Trophoblast cell (in vitro differentiated cells and primary cell): Measurements from ENCODE around the gene ATAD3A.

Experiments used
- DNase-seq, 2 donors: peaks; one replicate each; pipeline ENCODE4 v3.0.0-alpha.2; 2016
- H2AFZ ChIP-seq: 2 replicates; pipeline ENCODE4 v1.6.1; 2013; ENCODE audit warnings: low read length, moderate library complexity, mild to moderate bottlenecking; ENCODE audit not compliant: insufficient read depth, poor library complexity
- H2AK5ac ChIP-seq: 2 replicates; pipeline ENCODE4 v1.6.1; 2013; ENCODE audit warnings: mild to moderate bottlenecking, low read length
- H2BK120ac ChIP-seq: 2 replicates; pipeline ENCODE4 v1.6.1; 2013; ENCODE audit warnings: low read length, mild to moderate bottlenecking, moderate library complexity; ENCODE audit not compliant: insufficient read depth, poor library complexity
- H2BK12ac ChIP-seq: 2 replicates; pipeline ENCODE4 v1.6.1; 2013; ENCODE audit warnings: mild to moderate bottlenecking, low read length, moderate library complexity
- H2BK5ac ChIP-seq: 2 replicates; pipeline ENCODE4 v1.6.1; 2013; ENCODE audit warnings: low read length, low read depth, moderate library complexity, mild to moderate bottlenecking; ENCODE audit not compliant: poor library complexity
- H3K14ac ChIP-seq: 2 replicates; pipeline ENCODE4 v1.6.1; 2013; ENCODE audit warnings: mild to moderate bottlenecking, low read length
- H3K18ac ChIP-seq: 2 replicates; pipeline ENCODE4 v1.6.1; 2013; ENCODE audit warnings: mild to moderate bottlenecking, low read length
- H3K23ac ChIP-seq: 2 replicates; pipeline ENCODE4 v1.6.1; 2013; ENCODE audit warnings: low read length
- H3K27ac ChIP-seq: 2 replicates; pipeline ENCODE4 v1.5.1; 2013; ENCODE audit warnings: low read depth, mild to moderate bottlenecking, inconsistent platforms, low read length, moderate library complexity
- H3K27me3 ChIP-seq: 2 replicates; pipeline ENCODE4 v1.6.1; 2013; ENCODE audit warnings: inconsistent platforms, mild to moderate bottlenecking, low read length, moderate library complexity; ENCODE audit not compliant: insufficient read depth
- H3K36me3 ChIP-seq, 2 experiments: 1 replicate in 1 of 2; 2 replicates in 1 of 2; pipeline ENCODE4 v1.6.1; 2013; ENCODE audit warnings: low read length in 2 of 2, mild to moderate bottlenecking in 2 of 2, moderate library complexity in 1 of 2; ENCODE audit not compliant: insufficient read depth in 2 of 2, control insufficient read depth in 1 of 2
- H3K4ac ChIP-seq: 2 replicates; pipeline ENCODE4 v1.6.1; 2013; ENCODE audit warnings: low read depth, mild to moderate bottlenecking, low read length, moderate library complexity
- H3K4me1 ChIP-seq, 2 experiments: 1 replicate in 1 of 2; 2 replicates in 1 of 2; pipeline ENCODE4 v1.6.1; 2013; ENCODE audit warnings: low read length in 2 of 2, mild to moderate bottlenecking in 2 of 2, moderate library complexity in 1 of 2; ENCODE audit not compliant: insufficient read depth in 2 of 2, control insufficient read depth in 1 of 2
- H3K4me2 ChIP-seq: 2 replicates; pipeline ENCODE4 v1.6.1; 2013; ENCODE audit warnings: inconsistent platforms, mild to moderate bottlenecking, low read length, moderate library complexity
- H3K4me3 ChIP-seq: 2 replicates; pipeline ENCODE4 v1.5.1; 2013; ENCODE audit warnings: mild to moderate bottlenecking, low read depth, low read length, inconsistent platforms
- H3K79me1 ChIP-seq: one replicate; pipeline ENCODE4 v1.6.1; 2013; ENCODE audit warnings: low read length
- H3K79me2 ChIP-seq: 2 replicates; pipeline ENCODE4 v1.6.1; 2013; ENCODE audit warnings: low read length, mild to moderate bottlenecking; ENCODE audit not compliant: control insufficient read depth, insufficient read depth, poor library complexity
- H3K9ac ChIP-seq: 2 replicates; pipeline ENCODE4 v1.6.1; 2013; ENCODE audit warnings: mild to moderate bottlenecking, low read length
- H3K9me3 ChIP-seq: 2 replicates; pipeline ENCODE4 v1.6.1; 2013; ENCODE audit warnings: low read depth, mild to moderate bottlenecking, control low read depth, inconsistent platforms, low read length; ENCODE audit not compliant: insufficient read depth
- H4K12ac ChIP-seq: 2 replicates; pipeline ENCODE4 v1.6.1; 2013; ENCODE audit warnings: low read depth, mild to moderate bottlenecking, low read length, moderate library complexity
- H4K8ac ChIP-seq: 2 replicates; pipeline ENCODE4 v1.6.1; 2013; ENCODE audit warnings: low read depth, mild to moderate bottlenecking, low read length, moderate library complexity
- H4K91ac ChIP-seq: one replicate; pipeline ENCODE4 v1.6.1; 2013; ENCODE audit warnings: low read depth, mild to moderate bottlenecking, low read length, moderate library complexity
- WGBS: extraction: QIAGEN DNeasy Blood & Tissue Kit; methylation state at CpG from one replicate; pipeline ENCODE4 v1.1.7; 2013; ENCODE audit warnings: missing lambda C conversion rate; ENCODE audit not compliant: insufficient read length, insufficient coverage; ENCODE audit errors: extremely low coverage; 5-methylcytosine and 5-hydroxymethylcytosine counted together

Gene ATAD3A

DNA sequence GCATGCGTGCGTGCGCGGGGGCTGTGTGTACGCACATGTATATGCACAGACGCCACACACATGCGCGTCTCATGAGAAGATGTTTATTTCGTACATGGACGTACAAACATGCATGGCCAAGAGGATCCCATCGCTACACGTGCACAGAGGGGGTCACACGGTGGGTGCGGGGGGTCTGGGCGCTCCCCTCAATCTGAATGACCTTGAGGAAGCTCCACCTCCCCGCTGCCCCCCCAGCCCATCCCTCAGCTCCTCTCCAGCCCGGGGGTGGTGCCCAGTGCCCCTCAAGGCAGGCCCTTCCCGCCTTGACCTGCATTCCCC, 27.0 kb downstream of the ATAD3A start:
- H3K9me3 ChIP-seq: no peaks in the 10 kb centered on the region
- peaks cover 7 to 13% of the 10 kb centered on the region in 2 experiments for H3K4me1 ChIP-seq
- no peak overlapping the region for H4K8ac ChIP-seq
- peak overlapping the region; percentile 63 for H3K4me3 ChIP-seq
- H3K79me1 ChIP-seq: no peaks in the 10 kb centered on the region
- H3K14ac ChIP-seq: no peak overlapping the region
- no peak overlapping the region for H2AFZ ChIP-seq
- no peak overlapping the region for H3K27ac ChIP-seq
- H2BK12ac ChIP-seq: no peak overlapping the region
- no CpG with 5 or more reads among the region's 18 CpGs for WGBS
- DNase-seq: no peak
- H3K27me3 ChIP-seq: no peaks in the 10 kb centered on the region
- no peak overlapping the region for H2AK5ac ChIP-seq
- no peaks in the 10 kb centered on the region for H3K79me2 ChIP-seq
- H4K12ac ChIP-seq: no peak overlapping the region
- H3K4me2 ChIP-seq: peak overlapping the region; percentile 71
- H3K9ac ChIP-seq: no peak overlapping the region
- no peak overlapping the region for H3K18ac ChIP-seq
- H3K23ac ChIP-seq: no peak overlapping the region
- no peak overlapping the region for H3K4ac ChIP-seq
- peaks cover 43 to 46% of the 10 kb centered on the region in 2 experiments for H3K36me3 ChIP-seq
- no peak overlapping the region for H2BK5ac ChIP-seq
- no peak overlapping the region for H2BK120ac ChIP-seq
- H4K91ac ChIP-seq: no peak overlapping the region

DNA sequence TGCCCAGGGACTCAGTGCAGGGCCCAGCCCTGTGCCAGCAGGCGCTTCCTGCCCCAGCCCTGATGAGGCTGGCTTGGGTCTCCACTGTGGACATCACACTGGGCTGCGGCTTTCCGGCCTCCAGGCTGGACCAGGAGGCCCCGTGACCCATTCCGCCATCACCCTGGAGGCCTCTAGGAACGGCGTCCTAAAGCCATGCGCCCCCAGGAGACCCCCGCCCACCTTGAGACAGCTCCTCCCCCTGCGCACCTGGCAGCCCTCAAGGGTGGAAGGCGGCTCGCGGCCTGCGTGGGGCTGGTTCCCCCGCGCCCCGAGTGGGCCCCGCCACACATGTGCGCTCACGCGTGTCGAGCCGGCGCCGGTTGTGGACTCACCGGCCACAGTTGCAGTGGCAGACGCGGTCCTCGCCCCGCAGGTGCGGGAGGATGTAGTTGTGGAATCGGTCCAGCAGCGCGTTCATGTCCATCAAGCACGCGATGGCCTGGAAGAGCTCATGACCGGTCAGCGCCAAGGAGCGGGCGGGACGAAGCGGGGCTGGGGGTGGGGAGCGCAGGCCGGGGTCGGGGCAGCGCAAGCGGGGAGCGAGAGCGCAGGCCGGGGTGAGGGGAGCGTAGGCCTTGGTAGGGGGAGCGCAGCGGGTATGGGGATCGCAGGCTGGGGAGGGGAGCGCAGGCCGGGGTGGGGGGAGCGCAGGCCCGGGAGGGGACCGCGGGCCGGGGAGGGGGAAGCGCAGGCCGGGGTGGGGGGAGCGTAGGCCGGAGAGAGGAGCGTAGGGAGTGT, 27.5 kb downstream of the ATAD3A start:
- H3K4ac ChIP-seq: no peak overlapping the region
- no peaks in the 10 kb centered on the region for H3K9me3 ChIP-seq
- WGBS: no CpG with 5 or more reads among the region's 66 CpGs
- H4K91ac ChIP-seq: no peak overlapping the region
- H3K27me3 ChIP-seq: no peaks in the 10 kb centered on the region
- peak overlapping the region; percentile 71 for H3K4me2 ChIP-seq
- DNase-seq: no peak
- H3K18ac ChIP-seq: no peak overlapping the region
- H4K8ac ChIP-seq: no peak overlapping the region
- no peak overlapping the region for H2BK120ac ChIP-seq
- H3K4me3 ChIP-seq: peak overlapping the region; percentile 63
- H3K36me3 ChIP-seq: peaks cover 43 to 47% of the 10 kb centered on the region in 2 experiments
- no peak overlapping the region for H2AFZ ChIP-seq
- H3K14ac ChIP-seq: no peak overlapping the region
- no peak overlapping the region for H2AK5ac ChIP-seq
- no peak overlapping the region for H2BK5ac ChIP-seq
- no peak overlapping the region for H2BK12ac ChIP-seq
- no peak overlapping the region for H3K9ac ChIP-seq
- no peaks in the 10 kb centered on the region for H3K79me1 ChIP-seq
- H4K12ac ChIP-seq: peak overlapping the region; percentile 77
- no peak overlapping the region for H3K27ac ChIP-seq
- no peaks in the 10 kb centered on the region for H3K79me2 ChIP-seq
- H3K4me1 ChIP-seq: peaks cover 7 to 13% of the 10 kb centered on the region in 2 experiments
- H3K23ac ChIP-seq: no peak overlapping the region

DNA sequence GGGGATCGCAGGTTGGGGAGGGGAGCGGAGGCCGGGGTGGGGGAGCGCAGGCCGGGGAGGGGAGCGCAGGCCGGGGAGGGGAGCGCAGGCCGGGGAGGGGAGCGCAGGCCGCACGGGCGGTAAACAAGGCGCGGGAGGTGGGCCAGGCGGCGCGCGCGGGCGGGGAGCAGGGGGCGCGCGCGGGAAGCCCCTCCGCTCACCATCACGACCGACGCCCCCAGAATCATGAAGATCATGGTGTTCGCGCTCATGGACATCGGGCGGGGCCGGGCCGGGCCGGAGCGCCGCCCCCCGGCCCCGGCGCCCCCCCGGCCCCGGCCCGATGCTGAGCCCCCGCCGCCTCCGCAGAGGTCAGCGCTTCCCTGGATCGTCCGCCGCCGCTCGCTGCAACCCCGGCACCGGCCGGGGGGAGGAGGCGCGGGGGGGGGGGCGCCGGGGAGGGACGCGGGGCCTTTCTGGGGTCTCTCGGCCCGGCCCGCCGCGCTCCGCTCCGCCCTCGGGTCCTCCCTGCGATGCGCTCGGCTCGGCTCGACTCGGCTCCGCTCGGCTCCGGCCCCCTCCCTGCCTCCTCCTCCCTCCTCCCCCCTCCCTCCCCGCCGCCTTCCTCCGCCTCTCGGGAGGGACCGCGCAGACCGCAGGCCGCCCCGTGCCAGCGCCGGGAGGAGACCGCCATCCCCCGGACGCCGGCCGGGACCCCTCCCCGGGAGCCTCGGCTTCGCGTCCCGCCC, 28.3 kb downstream of the ATAD3A start, which contains the start of gene TMEM240:
TMEM240 (minus strand) TSS at position 535 of the 728 bp plus-strand sequence; CDS start at position 257, 278 bp downstream.
- H3K14ac ChIP-seq: peak within 1 kb of the TSS; percentile 41
- H2AFZ ChIP-seq: peak within 1 kb of the TSS; percentile 46
- H3K4me1 ChIP-seq: peaks cover 7 to 13% of the 10 kb centered on the region in 2 experiments
- no peak within 1 kb of the TSS for H2BK12ac ChIP-seq
- no peaks in the 10 kb centered on the region for H3K79me2 ChIP-seq
- no peak within 1 kb of the TSS for H3K4ac ChIP-seq
- H4K8ac ChIP-seq: peak within 1 kb of the TSS; percentile 59
- H4K91ac ChIP-seq: peak within 1 kb of the TSS; percentile 29
- H3K9me3 ChIP-seq: no peaks in the 10 kb centered on the region
- H2BK5ac ChIP-seq: no peak within 1 kb of the TSS
- H4K12ac ChIP-seq: peak within 1 kb of the TSS; percentile 92
- no peak for DNase-seq
- H3K79me1 ChIP-seq: no peaks in the 10 kb centered on the region
- H2AK5ac ChIP-seq: peak within 1 kb of the TSS; percentile 61
- no CpG with 5 or more reads among the region's 100 CpGs for WGBS
- H3K4me3 ChIP-seq: peak within 1 kb of the TSS; percentile 63
- peaks cover 44 to 50% of the 10 kb centered on the region in 2 experiments for H3K36me3 ChIP-seq
- no peak within 1 kb of the TSS for H3K27ac ChIP-seq
- H2BK120ac ChIP-seq: no peak within 1 kb of the TSS
- H3K18ac ChIP-seq: peak within 1 kb of the TSS; percentile 53
- H3K9ac ChIP-seq: no peak within 1 kb of the TSS
- H3K4me2 ChIP-seq: peak within 1 kb of the TSS; percentile 71
- H3K27me3 ChIP-seq: no peaks in the 10 kb centered on the region
- H3K23ac ChIP-seq: no peak within 1 kb of the TSS

DNA sequence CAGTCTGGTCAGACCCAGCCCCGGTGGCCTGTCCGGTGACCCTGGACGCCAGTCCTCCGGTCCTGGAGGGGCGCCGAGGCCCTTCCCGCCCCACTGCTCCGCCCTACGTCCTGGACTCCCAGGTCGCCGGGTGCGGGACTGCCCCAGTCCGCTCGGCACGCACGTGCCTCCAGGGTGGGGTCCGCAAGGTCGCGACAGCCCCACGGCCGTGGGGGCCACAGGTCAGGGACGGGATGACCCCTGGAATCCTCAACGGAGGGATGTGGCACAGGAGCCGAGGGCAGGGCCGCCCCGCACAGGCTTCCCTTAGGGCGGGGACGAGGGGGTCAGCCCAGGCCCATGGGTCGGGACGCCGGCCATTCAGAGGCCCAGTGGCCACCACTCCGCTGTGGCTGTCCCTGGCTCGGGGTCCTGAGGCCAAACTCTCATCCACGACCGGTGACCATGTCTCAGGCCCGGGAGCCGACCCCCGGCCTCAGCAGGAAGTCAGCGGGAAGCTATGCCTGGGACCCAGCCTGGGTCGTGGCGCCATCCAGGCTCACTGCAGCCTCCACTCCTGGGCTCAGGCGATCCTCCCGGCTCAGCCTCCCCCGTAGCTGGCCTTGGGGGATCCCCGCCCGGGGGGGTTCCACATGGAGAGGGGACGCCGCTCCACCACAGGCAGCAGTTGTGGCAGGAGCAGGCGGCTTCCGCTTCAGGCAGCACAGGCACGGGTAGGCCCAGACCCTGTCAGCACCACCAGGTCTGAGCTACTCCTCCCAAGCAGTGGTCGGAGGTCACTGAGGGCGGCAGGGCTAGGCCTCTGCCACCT, 29.1 kb downstream of the ATAD3A start:
- H3K79me2 ChIP-seq: no peaks in the 10 kb centered on the region
- peak overlapping the region; percentile 46 for H2AFZ ChIP-seq
- H2BK12ac ChIP-seq: no peak overlapping the region
- H2AK5ac ChIP-seq: peak overlapping the region; percentile 61
- no peak overlapping the region for H2BK120ac ChIP-seq
- no peaks in the 10 kb centered on the region for H3K27me3 ChIP-seq
- H3K4ac ChIP-seq: no peak overlapping the region
- H3K4me1 ChIP-seq: peaks cover 7 to 13% of the 10 kb centered on the region in 2 experiments
- H3K9ac ChIP-seq: no peak overlapping the region
- no peak overlapping the region for H3K23ac ChIP-seq
- H3K79me1 ChIP-seq: no peaks in the 10 kb centered on the region
- H3K36me3 ChIP-seq: peaks cover 44 to 51% of the 10 kb centered on the region in 2 experiments
- H4K12ac ChIP-seq: peak overlapping the region; percentile 92
- no CpG with 5 or more reads among the region's 53 CpGs for WGBS
- no peak overlapping the region for H3K27ac ChIP-seq
- no peaks in the 10 kb centered on the region for H3K9me3 ChIP-seq
- DNase-seq: no peak
- peak overlapping the region; percentile 53 for H3K18ac ChIP-seq
- peak overlapping the region; percentile 59 for H4K8ac ChIP-seq
- H4K91ac ChIP-seq: peak overlapping the region; percentile 29
- H3K4me2 ChIP-seq: peak overlapping the region; percentile 68
- peak overlapping the region; percentile 37 for H3K4me3 ChIP-seq
- H3K14ac ChIP-seq: peak overlapping the region; percentile 41
- no peak overlapping the region for H2BK5ac ChIP-seq
